Tibial nerve (tissue), 4 donors: ENCODE results near the gene TMTC1. TPM values are rescaled to one million over a fixed set of nuclear protein-coding genes. Genes with fewer than 3 reads are reported as not detected.

Experiments used
- DNase-seq, 2 donors: peaks; one replicate each; pipeline ENCODE4 v3.0.0-alpha.2; 2019; ENCODE audit warnings: low spot score in 2 of 2
- H3K27ac ChIP-seq, 4 donors: fragments of 200-600 bp; sonication (generic) in 3 of 4; one replicate each; pipeline ENCODE4 v1.5.1; 2017 to 2019; ENCODE audit warnings: mild to moderate bottlenecking in 1 of 4
- H3K27me3 ChIP-seq, 2 donors: fragments of 200-600 bp; sonication (generic) in 1 of 2; one replicate each; pipeline versions ENCODE4 v1.5.1 to v1.6.0; 2017 to 2019
- H3K36me3 ChIP-seq, 3 donors: fragments of 200-600 bp; sonication (generic); one replicate each; pipeline ENCODE4 v1.5.1; 2018 to 2019
- H3K4me1 ChIP-seq, 4 donors: fragments of 200-600 bp; sonication (generic) in 3 of 4; one replicate each; pipeline ENCODE4 v1.5.1; 2017 to 2019
- H3K4me3 ChIP-seq, 4 donors: fragments of 200-600 bp; sonication (generic) in 3 of 4; one replicate each; pipeline ENCODE4 v1.5.1; 2017 to 2019; ENCODE audit warnings: mild to moderate bottlenecking in 1 of 4, moderate library complexity in 1 of 4
- H3K9me3 ChIP-seq, 4 donors: fragments of 200-600 bp; sonication (generic) in 3 of 4; one replicate each; pipeline ENCODE4 v1.5.1; 2017 to 2019
- EP300 ChIP-seq, 2 donors: sonication (generic); formaldehyde crosslinking; IDR thresholded peaks; one replicate each; pipeline ENCODE4 v1.6.1; 2017; ENCODE audit warnings: antibody characterized with exemption in 2 of 2, mild to moderate bottlenecking in 1 of 2
- POLR2A ChIP-seq, 2 donors: fragments of 450-650 bp; IDR thresholded peaks; one replicate each; pipeline ENCODE4 v1.6.1; 2017; ENCODE audit warnings: antibody characterized with exemption in 2 of 2, mild to moderate bottlenecking in 2 of 2, moderate library complexity in 2 of 2
- WGBS, 2 donors: methylation state at CpG; one replicate each; pipeline ENCODE4 v1.1.5; 2018; 5-methylcytosine and 5-hydroxymethylcytosine counted together
- total RNA-seq, 4 donors: library from RNA; depleted of rRNA; stranded (reverse); fragments of >200 nt; gene quantifications; one replicate each; pipeline ENCODE4 v1.1.0, GENCODE V29; 2016
- TF ChIP-seq, protein P1 (sequence below), 5 experiments: fragments of 200-600 bp in 3 of 5; fragments of 450-650 bp in 2 of 5; sonication (generic) in 3 of 5; IDR thresholded peaks; one replicate each; pipeline ENCODE4 v1.5.1; 2016 to 2019; ENCODE audit warnings: antibody characterized with exemption in 5 of 5, mild to moderate bottlenecking in 3 of 5, moderate library complexity in 2 of 5

The TMTC1 gene
- total RNA-seq, 4 donors from 2014 or later, result 111 to 207 (median 144) TPM

- H3K9me3 ChIP-seq, result no peaks in the 10 kb centered on the region
- peaks cover 0 to 5% (median 0%) of the 10 kb centered on the region in 4 donors for H3K4me1 ChIP-seq
- H3K27ac ChIP-seq, result no peak overlapping the region
- WGBS, 2 donors, result 89 to 91% methylated on average over 2 of the region's 2 CpGs
- no peak for DNase-seq
- H3K27me3 ChIP-seq, result no peaks in the 10 kb centered on the region
- no peak for TF ChIP-seq POLR2A (IDR thresholded peaks at IDR 0.05)
- TF ChIP-seq EP300 (IDR thresholded peaks at IDR 0.05), result no peak
- TF ChIP-seq, protein P1, sequence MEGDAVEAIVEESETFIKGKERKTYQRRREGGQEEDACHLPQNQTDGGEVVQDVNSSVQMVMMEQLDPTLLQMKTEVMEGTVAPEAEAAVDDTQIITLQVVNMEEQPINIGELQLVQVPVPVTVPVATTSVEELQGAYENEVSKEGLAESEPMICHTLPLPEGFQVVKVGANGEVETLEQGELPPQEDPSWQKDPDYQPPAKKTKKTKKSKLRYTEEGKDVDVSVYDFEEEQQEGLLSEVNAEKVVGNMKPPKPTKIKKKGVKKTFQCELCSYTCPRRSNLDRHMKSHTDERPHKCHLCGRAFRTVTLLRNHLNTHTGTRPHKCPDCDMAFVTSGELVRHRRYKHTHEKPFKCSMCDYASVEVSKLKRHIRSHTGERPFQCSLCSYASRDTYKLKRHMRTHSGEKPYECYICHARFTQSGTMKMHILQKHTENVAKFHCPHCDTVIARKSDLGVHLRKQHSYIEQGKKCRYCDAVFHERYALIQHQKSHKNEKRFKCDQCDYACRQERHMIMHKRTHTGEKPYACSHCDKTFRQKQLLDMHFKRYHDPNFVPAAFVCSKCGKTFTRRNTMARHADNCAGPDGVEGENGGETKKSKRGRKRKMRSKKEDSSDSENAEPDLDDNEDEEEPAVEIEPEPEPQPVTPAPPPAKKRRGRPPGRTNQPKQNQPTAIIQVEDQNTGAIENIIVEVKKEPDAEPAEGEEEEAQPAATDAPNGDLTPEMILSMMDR (IDR thresholded peaks at IDR 0.05), result no peak
- H3K36me3 ChIP-seq, result peaks cover 0 to 15% (median 0%) of the 10 kb centered on the region in 3 donors
- H3K4me3 ChIP-seq, result no peak overlapping the region
These were observed 261.8 kb downstream of the TMTC1 start for GRCh38 chr12:29521951-29522350.

GRCh38 chr12:29519585-29520182 lies 264.1 kb downstream of the TMTC1 start:
- peaks cover 0 to 5% (median 0%) of the 10 kb centered on the region in 4 donors for H3K4me1 ChIP-seq
- no peak for TF ChIP-seq EP300 (IDR thresholded peaks at IDR 0.05)
- TF ChIP-seq, protein P1 (IDR thresholded peaks at IDR 0.05), result peak; percentile 54 to 70 (median 63)
- H3K27ac ChIP-seq, result no peak overlapping the region
- no peak overlapping the region for H3K4me3 ChIP-seq
- peaks cover 0 to 29% (median 0%) of the 10 kb centered on the region in 3 donors for H3K36me3 ChIP-seq
- DNase-seq, result peak in 1 of 2 donors; percentile 64
- no peaks in the 10 kb centered on the region for H3K9me3 ChIP-seq
- H3K27me3 ChIP-seq, result no peaks in the 10 kb centered on the region

- Histone ChIP-seq H3K4me1 (peaks cover 0 to 5% (median 0%) of the 10 kb centered on the region in 4 donors), H3K27ac (no peak overlapping the region), H3K9me3 (no peaks in the 10 kb centered on the region), H3K36me3 (peaks cover 0 to 40% (median 0%) of the 10 kb centered on the region in 3 donors), H3K4me3 (no peak overlapping the region), H3K27me3 (no peaks in the 10 kb centered on the region)
- TF ChIP-seq EP300 (IDR thresholded peaks at IDR 0.05), result no peak
- TF ChIP-seq POLR2A (IDR thresholded peaks at IDR 0.05), result no peak
- TF ChIP-seq, protein P1 (IDR thresholded peaks at IDR 0.05), result no peak
- no peak for DNase-seq
- WGBS, 2 donors, result 85 to 90% methylated on average over 2 of the region's 2 CpGs
These were observed 265.3 kb downstream of the TMTC1 start for GRCh38 chr12:29518407-29518806.

DNA sequence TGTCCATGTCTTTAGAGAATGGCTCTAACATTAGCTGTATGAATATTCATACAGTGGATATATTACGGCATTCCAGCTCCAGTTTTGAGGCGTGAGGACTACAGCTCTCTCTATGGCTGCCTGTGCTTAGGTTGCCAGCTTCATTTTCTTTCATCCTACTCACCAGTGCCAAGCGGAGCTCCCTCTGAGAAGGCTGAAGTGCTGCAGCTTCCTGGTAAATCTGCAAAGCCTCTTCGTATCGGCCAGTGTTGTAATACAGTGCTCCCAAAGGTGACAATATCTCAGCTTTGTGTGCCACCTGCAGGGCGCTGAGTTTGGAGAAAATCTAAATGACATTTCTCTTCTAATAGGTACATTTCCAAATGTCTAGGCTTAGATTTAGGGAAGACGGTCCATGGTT lies 266.5 kb downstream of the TMTC1 start:
- no peak for DNase-seq
- no peak overlapping the region for H3K27ac ChIP-seq
- 63 to 67% methylated on average over 7 of the region's 7 CpGs for WGBS, 2 donors
- no peak overlapping the region for H3K4me3 ChIP-seq
- H3K27me3 ChIP-seq, result no peaks in the 10 kb centered on the region
- peaks cover 0 to 5% (median 0%) of the 10 kb centered on the region in 4 donors for H3K4me1 ChIP-seq
- no peaks in the 10 kb centered on the region for H3K9me3 ChIP-seq
- TF ChIP-seq, protein P1 (IDR thresholded peaks at IDR 0.05), result peak in 1 of 5 experiments; percentile 6
- no peak for TF ChIP-seq POLR2A (IDR thresholded peaks at IDR 0.05)
- peaks cover 0 to 40% (median 0%) of the 10 kb centered on the region in 3 donors for H3K36me3 ChIP-seq

DNA sequence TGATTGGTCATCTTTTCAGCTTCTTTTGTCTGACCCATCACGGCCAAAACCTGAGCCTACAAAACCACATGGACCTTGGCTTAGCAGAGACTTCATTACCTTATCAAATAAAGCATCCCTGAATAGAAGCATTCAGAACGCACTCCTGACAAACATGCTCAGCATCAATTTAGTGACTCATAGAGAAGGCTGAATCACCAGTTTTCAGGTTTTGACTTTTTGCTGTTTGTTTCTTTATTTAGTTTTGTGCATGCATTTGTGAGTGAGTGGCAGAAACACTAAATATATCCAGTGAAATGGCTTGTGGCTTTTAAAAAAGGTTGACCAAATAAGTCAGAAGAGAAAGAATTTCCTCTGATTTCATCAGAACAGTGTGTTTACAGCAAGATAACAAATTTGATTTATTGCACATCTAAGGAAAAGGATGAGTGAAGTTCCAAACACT lies 267.3 kb downstream of the TMTC1 start:
- Histone ChIP-seq H3K27me3 (no peaks in the 10 kb centered on the region), H3K4me3 (no peak overlapping the region), H3K27ac (no peak overlapping the region), H3K4me1 (peaks cover 0 to 5% (median 0%) of the 10 kb centered on the region in 4 donors), H3K9me3 (no peaks in the 10 kb centered on the region), H3K36me3 (peaks cover 0 to 40% (median 0%) of the 10 kb centered on the region in 3 donors)
- 65 to 80% methylated on average over 2 of the region's 2 CpGs for WGBS, 2 donors
- TF ChIP-seq, protein P1 (IDR thresholded peaks at IDR 0.05), result no peak
- no peak for TF ChIP-seq POLR2A (IDR thresholded peaks at IDR 0.05)
- TF ChIP-seq EP300 (IDR thresholded peaks at IDR 0.05), result no peak
- DNase-seq, result no peak
